NCI-H1436 treated with DMSO at 0.1 percent for 48 hours (cell line): ENCODE results near the gene NELL1.

Experiments used
- DNase-seq: peaks from one replicate; lab custom pipeline; 2025; lab: John Stamatoyannopoulos, UW

NELL1 gene

DNA sequence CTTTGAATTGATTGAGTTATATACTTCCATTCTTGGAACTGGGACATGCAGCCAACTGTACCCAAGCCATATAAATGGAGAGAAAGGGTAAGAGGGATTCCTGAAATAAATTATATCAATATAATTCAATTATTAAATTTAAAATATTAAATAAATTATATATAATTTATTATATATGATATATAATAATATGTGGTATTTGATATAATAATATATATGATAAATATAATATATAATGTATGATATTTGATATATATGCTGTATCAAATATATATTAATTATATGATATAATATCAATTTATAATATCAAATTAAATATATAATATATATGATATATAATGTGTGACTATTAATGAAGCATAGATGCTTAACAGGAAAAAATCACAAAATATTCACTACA lies 677.0 kb downstream of the NELL1 start:
- DNase-seq: no peak

GRCh38 chr11:21350613-21351012 lies 681.2 kb downstream of the NELL1 start:
- no peak for DNase-seq

DNA sequence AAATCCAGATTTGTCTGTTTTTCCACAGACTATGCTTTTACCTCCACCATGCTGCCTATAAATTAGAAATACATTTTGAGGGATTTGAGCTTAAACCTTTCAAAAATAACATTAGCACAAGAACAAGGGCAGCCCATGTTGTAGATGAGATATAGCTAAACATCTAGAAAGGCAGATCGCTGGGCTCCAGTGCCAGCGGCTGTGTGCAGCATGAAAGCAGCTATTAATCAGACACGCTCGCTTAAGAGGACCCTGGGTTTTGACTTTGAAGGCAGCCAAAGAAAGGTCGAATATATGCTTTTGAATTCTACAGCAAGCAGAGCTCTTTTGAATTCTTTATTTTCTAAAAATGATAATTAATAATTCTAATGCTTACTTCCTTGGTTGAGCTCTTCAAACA lies 684.0 kb downstream of the NELL1 start:
- no peak for DNase-seq

GRCh38 chr11:21364866-21365624 lies 695.7 kb downstream of the NELL1 start:
- DNase-seq: no peak

GRCh38 chr11:21369947-21370346 lies 700.6 kb downstream of the NELL1 start:
- DNase-seq: no peak

- DNase-seq: no peak
These were observed 701.7 kb downstream of the NELL1 start for GRCh38 chr11:21371044-21371443.

- DNase-seq: no peak
These were observed 703.3 kb downstream of the NELL1 start for GRCh38 chr11:21372672-21373071.

DNA sequence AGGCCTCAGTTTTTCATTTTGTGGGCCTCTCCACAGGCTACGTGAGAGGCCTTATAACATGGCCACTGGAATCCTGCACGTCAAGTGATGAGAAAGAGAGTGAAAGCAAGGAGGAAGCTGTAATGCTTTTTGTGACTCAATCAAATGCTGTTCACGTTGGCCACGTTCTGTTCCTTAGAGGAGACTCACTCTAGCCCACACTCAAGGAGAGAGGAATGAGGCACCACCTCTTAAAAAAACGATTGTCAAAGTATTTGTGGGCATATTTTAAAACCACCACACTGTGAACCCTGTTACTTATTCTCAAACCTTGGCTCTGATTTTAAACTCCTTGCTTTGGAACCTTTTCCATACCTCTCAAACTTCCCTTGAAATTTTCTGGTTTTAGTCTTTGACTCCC lies 705.0 kb downstream of the NELL1 start:
- no peak for DNase-seq

- DNase-seq: no peak
These were observed 716.5 kb downstream of the NELL1 start for GRCh38 chr11:21385669-21386440.

GRCh38 chr11:21390430-21390829 lies 721.0 kb downstream of the NELL1 start:
- no peak for DNase-seq

DNA sequence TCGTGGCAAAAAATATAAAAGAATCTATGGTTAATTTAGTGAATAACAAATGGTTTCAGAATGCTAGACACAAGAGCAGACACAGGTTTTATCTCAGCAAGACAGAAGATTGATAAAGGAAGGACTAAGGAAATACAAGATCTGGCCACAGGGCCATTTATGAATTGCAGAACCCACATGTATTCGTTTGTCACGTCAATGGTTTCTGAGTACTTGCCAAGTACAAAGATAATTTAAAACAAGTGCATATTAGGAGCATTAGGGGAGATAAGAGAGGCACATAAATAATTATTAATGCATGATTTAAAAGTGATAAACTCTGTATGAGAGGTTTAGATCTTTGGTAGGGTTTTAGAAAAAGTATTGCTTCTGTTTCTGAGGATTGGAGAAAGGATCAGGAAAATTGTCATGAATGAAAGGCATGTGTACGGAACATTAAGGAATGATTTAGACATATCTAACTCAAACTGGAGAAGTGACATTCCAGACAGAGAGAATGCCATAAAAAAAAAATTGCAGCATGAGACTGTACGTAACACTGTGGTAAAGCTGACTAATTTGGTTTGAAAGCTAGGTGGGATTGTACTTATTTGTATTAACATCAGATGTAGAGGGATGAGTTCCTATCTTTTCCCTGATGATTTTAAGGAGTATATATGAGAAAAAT lies 727.1 kb downstream of the NELL1 start:
- DNase-seq: no peak

- DNase-seq: no peak
These were observed 728.8 kb downstream of the NELL1 start for GRCh38 chr11:21398195-21398594.

DNA sequence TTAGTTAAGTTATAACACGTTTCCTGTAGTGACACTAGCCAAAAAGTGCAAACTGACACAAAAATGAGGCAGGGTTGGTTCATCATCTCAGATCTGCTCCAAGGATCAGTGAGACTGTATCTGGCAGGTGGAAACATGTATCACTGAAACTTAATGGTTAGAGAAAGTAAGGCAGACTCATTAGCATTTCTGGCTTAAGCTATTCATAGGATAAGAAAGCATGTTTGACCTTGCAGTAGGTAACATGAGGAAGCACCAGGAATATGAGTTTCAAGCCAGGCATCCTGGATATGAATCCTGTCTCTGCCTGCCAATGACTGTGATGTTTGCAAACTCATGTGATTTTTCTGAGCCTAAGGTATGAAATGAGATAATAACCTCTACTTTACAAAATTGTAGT lies 732.1 kb downstream of the NELL1 start:
- no peak for DNase-seq

- no peak for DNase-seq
These were observed 732.9 kb downstream of the NELL1 start for GRCh38 chr11:21402274-21402673.

- DNase-seq: no peak
These were observed 733.7 kb downstream of the NELL1 start for GRCh38 chr11:21403069-21403468.

- DNase-seq: no peak
These were observed 736.0 kb downstream of the NELL1 start for GRCh38 chr11:21405422-21405821.

DNA sequence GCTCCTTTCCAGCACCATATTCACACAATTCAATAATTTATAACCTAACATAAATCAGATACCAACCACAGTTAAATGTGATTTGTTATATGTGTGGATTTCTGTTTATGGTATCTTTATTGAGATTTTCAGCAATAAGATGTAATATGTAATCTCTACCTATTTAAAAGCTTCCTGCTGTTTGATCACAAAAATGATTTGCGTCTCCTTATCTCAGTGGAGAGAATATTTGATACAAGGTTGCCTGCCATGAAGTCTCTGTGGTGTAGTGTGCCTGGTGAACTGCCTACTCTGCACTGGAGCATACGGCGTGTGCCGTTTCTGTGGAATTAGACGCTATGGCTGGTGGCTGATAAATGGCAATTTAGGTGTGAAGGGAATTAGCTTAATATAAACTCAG lies 741.1 kb downstream of the NELL1 start:
- DNase-seq: no peak

- no peak for DNase-seq
These were observed 741.7 kb downstream of the NELL1 start for GRCh38 chr11:21411104-21411503.

DNA sequence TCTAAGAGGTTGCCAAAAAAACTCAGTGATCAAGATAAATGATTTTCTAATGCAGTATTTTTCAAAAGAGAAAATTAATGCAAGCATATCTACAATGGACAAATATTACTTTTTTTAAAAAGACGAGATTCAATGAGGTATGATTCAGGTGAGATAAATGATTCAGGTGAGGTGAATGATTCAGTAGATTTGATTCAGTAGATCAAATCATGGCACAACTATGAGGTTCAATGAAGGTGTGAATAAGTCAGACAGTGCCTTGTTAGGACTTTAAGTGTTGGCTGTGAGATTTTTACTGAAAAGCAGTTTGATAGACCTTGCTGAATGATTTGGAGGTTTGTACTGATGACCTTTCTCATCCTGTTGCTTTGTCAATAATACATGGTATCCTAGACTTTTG lies 742.2 kb downstream of the NELL1 start:
- DNase-seq: no peak

DNA sequence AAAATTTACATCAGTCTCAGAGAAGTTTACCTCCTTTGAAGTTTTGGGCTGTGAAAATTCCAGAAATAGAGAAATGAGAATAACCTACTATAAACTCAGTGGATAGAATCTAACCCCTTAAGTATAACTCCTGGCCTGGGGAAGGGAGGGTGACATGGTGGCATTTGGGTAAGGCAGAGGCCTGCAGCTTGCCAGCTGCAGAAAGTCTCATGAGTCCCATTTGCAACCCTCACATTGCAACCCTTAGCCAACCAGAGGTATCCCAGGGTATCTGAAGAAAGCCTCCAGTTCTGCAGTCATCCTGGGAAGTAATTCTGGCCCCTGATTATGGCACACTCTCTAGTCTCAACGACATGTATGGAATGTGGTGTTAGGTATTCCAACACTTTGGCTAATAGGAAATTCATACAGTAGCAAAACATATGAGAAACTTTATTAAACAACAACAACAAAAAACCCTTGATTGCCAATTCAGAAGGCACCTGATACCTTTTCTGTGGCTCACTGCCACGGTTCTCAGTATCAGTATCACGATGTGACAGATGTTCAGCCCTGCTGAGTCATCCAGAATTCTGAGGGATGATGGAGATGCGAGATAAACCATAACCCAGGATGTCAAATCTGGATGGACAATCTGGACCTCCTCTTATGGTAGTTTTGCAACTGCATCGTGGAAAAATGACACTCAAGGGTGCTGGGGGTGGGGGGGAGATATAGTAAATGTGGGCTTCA lies 743.4 kb downstream of the NELL1 start:
- no peak for DNase-seq

- DNase-seq: no peak
These were observed 745.6 kb downstream of the NELL1 start for GRCh38 chr11:21414953-21415352.

- DNase-seq: no peak
These were observed 746.2 kb downstream of the NELL1 start for GRCh38 chr11:21415606-21416005.
